GM21825 (cell line): Measurements from ENCODE around the gene SH2D4B.
A peak's percentile ranks its signal among the peaks of the same experiment; 100 is the strongest.

ENCODE experiments used
- ATAC-seq: cut with Tn5 transposase; IDR thresholded peaks from one replicate; pipeline ENCODE4 v1.9.1; 2021; ENCODE audit warnings: mild to moderate bottlenecking, moderate library complexity; ENCODE audit not compliant: unreplicated experiment

SH2D4B gene

GRCh38 chr10:80537736-80538480 is at the start of gene SH2D4B:
TSS of gene SH2D4B (plus strand) at chr10:80537902. CDS start at chr10:80538332, 430 bp downstream.
- ATAC-seq, result no peak

DNA sequence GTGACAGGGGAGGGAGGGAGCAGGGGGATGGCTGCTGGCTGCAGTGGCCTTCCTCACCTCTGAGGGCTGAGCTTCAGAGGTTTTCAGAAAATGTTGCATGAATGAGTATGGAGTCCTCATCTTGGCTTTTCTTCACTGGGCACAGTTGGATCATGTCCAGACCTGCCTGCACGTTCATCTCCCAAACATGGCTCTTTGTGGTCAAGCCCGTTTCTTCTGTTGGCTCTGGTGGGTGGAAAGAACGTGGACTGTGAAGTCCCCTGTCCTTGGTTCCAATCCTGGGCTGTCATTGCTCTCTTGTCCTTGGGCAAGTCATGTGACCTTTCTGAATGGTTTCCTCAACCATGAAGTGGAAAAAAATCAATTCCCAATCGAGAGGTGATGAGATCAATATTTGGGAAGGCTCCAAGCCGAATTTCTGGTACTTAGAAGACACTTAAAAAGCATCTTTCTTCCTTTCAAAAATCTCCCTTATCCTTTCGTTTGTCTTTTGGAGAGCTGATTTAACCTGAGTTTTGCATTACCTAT is 49.1 kb upstream of the SH2D4B start:
- no peak for ATAC-seq

- no peak for ATAC-seq
These were observed 48.2 kb upstream of the SH2D4B start for GRCh38 chr10:80489371-80490112.

- no peak for ATAC-seq
These were observed 46.2 kb upstream of the SH2D4B start for GRCh38 chr10:80491251-80492102.

- ATAC-seq, result no peak
These were observed 44.7 kb upstream of the SH2D4B start for GRCh38 chr10:80492848-80493521.

DNA sequence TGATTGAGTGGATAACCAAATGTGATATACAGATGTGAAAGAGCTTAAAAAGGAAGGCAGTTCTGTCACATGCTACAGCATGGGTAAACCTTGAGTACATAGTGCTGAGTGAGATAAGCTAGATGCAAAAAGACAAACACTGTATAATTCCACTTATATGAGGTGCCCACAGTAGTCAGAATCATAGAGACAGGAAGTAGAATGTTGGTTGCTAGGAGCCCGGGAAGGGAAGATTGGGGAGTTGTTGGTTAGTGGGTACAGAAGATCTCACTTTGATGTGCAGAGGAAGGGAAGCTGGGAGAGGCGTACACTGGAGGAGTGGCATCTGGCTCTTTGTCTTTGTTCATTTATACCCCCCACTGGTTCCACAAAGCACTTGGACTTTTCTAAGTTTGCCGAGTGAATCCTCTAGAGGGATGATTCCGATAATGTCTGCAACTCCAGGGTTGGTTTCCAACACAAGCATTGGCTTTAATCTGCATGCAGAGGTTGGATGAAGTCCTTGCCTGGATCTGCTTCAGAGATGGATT is 44.1 kb upstream of the SH2D4B start:
- no peak for ATAC-seq

DNA sequence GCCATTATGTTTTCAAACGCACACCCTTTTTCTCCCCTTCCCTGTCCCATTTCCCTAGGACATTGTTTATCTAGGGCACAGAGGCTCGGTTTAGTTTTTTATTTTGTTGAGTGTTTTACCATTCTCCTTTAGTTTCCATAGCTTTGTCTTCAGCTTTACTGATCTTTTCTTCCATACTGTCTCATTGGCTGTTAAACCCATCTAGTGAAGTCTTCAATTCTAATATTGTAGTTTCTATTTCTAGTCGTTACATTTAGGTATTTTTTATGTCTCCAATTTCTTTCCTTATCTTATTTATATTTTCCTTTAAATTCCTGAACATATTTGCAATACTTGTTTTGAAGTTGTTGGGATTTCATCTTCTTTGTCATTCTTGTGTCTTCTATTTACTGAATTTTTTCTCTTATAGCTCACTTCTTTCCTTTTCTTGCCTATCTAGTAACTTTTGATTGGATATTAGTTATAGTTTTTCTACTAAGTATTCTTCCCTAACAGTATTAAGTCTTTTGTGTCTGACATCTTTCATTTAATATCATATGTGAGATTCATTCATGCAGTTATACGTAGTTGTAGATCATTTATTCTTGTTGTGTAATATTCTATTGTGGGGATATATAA is 41.0 kb upstream of the SH2D4B start:
- no peak for ATAC-seq

DNA sequence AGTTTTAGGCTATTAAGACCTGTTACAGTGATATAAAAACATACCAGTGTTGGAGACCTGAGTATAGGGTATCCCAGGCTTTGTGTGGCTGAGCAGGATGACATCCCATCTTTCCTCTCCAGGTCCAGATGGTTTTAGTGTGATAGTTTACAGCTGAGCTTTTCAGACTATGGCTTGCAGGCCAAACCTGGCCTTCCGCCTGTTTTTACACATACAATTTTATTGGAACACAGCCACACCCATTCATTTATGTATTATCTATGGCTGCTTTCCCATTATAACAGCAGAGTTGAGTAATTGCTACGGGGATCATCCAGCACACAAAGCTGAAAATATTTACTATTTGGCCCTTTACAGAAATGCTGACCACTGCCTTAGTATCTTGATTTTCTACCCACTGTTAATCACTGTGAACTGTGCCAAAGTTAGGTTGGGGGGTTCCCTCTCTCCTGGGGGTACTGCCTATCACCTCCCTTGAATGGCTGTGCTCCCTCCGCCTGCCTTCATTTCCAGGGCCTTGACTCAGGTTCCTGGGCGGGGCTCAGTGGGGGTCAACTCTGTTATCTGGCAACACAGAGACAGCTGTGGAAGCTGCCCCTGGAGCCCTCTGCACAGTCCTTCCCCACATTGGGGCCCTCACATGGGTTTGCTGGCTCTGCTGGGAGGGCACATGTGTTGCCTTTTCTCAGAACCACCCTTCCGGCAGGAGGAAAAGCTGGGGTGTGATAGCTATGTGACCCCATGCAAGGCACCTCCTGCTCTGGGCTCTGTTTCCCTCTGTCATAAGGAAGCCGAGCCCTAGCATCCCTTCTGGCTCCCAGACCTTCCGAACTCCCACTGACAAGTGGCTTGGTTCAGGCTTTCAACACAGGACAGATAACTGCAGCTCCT is 40.3 kb upstream of the SH2D4B start:
- ATAC-seq, result no peak

DNA sequence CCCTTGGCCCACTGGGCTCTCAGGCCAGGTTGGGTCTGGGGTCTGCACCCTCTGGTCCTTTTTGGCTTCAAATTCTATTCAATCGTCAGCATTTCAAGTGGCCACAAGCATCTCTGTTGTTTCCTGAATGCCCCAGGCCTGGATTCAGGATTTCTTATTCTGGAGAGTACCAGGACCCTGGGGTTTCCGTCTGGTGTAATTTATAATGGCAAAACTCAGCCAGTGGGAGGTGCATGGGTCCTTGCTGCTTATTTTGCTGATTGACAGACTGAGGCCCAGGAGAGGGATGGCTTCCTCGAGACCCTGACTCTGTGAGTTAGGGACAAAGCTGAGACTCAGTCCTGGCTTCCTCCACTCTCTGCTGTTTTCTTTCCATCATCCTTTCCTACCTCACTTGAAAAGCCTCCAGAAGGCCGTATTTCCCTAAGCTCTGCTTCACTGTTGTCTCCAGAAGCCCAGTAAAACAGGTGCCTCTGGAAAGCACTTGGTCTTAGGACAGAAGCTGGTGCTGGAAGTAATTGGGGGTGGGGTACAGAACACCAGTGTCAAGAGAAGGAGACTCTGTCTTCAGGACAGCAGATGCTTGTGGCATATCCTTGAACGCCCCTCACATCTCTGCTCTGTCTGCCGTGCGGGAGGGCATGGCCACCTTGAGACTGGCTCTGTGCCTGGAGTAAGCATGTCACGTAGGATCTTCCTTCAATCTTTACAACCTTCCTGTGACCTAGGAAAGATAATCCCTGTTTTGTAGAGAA is 39.4 kb upstream of the SH2D4B start:
- no peak for ATAC-seq

DNA sequence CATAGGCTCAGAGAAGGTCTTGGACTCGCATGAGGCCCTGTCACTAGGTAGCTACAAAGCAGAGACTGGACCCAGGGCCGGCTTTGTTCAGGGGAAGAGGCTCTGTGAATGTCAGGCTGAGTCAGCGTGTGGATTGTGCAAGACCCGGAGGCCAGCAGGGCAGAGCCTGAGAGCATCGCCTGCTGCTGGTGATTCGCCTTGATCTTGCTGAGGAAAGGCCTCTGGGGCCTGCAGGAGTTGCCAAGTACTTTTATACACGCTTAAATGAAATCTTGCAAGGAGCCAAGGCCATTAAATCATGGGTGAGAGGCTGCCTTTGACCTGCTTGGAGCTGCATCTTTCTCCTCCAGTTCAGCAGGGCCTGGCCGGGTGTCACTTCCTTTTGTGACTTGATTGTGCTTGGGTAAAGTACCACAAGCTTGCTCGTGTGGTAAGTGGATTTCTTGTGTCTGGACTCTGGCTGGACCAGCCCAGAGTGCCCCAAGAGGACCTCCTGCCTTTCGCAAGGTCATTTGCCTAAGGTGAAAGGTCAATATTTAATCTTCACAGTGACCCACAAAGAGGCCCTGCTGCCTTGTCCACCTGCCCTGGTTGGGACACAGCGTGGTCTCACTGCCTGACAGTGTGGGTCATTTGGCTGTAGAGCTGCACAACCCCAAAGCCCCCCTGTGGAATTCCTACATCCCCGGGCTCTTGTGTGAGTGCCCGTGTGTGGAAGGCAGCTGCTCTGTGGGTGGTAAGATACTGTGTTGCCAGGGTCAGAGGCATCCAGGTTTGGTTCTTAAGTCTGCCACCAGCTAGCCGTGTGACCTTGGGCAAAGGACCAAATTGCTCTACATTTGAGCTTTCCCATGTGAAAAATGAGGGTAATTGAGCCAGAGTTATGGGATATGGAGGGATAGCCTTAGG is 38.6 kb upstream of the SH2D4B start:
- no peak for ATAC-seq

DNA sequence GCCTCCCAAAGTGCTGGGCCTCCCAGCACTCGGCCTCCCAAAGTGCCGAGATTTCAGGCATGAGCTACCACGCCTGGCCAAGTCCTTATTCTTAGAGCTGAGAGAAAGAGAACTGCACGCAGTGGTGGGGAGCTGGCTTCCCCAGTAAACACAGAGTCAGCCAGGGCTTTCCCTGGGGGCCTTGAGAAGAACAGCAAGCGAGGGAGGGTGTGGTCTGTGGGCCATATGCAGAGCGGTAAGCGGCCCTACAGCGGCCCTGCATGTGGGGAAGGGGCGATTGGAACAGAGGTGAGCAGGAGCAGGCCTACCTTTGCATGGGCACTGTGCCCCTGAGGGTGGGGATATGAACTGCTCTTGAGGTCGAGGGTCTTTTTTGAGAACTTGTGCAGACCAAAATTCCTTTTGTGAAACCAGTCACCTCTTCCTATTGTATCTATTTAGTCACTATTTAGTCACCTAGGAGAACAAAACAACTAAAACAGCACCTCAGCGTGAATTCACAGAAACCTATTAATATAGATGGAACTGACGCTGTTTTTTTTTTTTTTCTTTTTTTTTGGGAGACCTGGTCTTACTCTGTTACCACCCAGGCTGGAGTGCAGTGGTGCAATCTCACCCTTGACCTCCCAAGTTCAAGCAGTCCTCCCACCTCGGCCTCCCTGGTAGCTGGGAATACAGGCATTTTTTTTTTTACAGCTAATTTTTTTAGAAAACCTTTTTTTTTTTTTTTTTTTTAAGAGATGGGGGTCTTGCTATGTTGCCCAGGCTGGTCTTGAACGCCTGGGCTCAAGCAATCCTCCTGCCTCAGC is 36.9 kb upstream of the SH2D4B start:
- peak; percentile 68 for ATAC-seq

DNA sequence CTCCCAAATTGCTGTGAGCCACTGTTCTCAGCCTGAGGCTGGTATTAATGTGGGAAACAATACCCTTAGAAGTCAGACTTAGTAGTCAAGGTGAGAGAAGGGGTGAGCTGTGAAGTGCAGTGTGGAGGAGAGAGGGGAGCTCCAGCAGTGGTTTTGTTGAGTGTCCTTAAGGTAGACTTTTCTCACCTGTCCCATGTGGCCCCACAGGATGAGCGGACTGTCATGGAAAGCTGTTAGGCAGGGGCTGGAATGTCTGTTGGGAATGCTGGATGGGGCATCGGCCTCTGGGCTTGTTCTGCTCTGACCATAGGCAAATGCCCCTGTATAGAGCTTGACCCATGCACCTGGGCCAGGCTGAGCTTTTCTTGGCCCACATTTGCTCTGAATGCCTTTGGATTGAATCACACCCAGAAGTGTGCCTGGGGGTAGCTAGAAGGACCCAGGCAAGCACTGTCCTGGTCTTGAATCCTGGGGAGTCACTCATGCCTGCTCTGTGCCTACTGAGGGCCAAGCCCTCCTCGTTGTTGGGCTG is 36.3 kb upstream of the SH2D4B start:
- no peak for ATAC-seq

DNA sequence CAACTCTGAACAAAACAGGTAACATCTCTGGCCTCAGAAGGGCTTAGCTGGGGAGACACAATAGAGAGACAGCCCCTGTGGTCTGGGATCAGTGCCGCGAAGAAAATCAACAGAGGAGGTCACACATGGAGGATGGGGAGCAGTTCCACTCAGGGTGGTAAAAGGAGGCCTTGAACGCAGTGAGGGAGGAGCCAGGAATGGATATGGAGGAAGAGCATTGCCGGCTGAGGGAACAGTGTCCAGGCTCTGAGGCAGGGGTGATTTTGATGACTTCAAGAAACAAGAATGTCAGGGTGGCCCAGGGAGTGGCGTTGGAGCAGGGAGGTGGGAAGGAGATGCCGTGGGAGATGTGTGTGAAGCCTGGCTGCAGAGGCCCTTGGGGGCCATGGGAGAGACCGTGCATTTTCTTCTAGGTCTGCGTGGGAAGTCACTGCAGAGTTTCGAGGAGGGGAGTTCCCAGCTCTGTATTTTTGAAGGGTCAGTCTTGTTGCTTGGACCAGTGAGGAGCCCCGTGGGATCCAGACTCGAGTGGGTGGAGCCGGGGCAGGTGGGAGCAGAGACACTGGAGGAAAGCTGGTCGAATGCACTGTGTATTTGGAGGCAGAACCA is 35.7 kb upstream of the SH2D4B start:
- no peak for ATAC-seq

GRCh38 chr10:80502621-80503583 is 34.8 kb upstream of the SH2D4B start:
- ATAC-seq, result no peak
